ENCODE results near the gene PLPP7.

PLPP7 gene

GRCh38 chr9:131303381-131304321, 14.1 kb downstream of the PLPP7 start:
- DNase-seq (ENCODE audit: low read depth in 2 of 2), result no peak

GRCh38 chr9:131304676-131305355, 15.3 kb downstream of the PLPP7 start:
- DNase-seq (ENCODE audit: low read depth in 2 of 2), result no peak

- DNase-seq (ENCODE audit: low read depth in 2 of 2), result no peak
These were observed 17.0 kb downstream of the PLPP7 start for GRCh38 chr9:131306397-131307004.

- DNase-seq (ENCODE audit: low read depth in 2 of 2), result no peak
These were observed 18.5 kb downstream of the PLPP7 start for GRCh38 chr9:131307974-131308373.

- DNase-seq (ENCODE audit: low read depth in 2 of 2), result no peak
These were observed 18.9 kb downstream of the PLPP7 start for GRCh38 chr9:131308452-131308851.

DNA sequence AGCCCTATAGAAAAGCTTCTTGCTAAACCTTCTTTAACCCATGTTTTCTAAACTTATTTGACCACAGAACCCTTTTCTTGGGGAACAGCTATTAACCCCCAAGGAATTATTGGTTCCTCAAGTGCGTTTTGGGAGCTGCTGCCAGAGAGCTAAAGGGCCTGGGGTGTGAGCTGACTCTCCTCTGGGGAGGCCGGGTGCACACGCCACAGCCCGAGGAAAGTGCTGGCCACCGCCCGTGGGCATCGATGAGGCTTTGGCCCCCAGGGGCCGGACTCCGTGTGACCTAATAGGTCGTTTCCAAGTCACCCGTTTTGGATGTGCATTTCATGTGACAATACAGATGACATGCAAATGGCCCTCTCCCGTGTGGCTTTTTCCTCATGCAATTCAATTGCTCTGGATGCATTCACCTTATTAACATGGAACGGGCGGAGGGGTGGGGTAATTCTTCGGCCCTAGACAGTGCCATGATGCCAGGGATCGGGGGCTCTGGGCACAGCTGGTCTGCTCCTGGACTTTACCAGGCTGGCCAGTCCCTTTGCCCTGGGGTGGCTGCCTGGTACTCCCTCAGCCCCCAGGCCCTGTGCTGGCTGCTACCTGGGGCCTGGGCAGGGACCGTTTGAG, 19.5 kb downstream of the PLPP7 start:
- no peak for DNase-seq (ENCODE audit: low read depth in 2 of 2)

DNA sequence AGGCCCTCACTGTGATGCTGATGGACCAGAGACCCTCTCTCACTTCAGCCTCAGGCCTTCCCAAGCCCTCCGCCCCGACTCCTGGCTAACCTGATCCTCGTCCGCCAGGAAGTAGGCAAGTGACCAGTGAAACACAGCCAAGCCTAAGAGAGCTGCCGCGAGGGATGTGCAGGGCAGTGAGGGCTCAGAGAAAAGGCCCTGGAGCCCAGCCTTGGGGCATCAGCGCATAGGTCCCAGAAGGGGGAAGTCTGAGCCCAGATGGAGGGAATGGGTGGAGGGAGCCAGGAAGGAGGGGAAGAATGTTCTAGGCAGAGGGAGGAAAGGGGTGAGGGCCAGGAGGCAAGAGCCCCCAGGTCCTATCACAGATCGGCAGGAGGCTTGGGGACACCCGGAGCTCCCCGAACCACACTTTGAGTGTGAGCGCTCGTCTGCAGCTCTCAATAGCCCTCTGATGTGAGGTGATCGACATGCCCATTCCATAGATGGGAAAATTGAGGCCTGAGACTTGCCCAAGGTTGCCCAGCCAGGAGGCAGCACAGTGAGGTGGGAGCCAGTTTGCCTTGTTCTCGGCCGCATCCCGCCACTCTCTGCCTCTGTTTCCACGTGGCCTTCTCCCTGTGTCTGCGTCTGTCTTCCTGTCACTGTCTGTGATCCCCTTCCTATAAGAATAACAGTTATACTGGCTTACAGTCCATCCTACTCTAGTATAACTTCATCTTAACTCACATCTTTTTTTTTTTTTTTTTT, 20.2 kb downstream of the PLPP7 start:
- DNase-seq (ENCODE audit: low read depth in 2 of 2), result no peak

DNA sequence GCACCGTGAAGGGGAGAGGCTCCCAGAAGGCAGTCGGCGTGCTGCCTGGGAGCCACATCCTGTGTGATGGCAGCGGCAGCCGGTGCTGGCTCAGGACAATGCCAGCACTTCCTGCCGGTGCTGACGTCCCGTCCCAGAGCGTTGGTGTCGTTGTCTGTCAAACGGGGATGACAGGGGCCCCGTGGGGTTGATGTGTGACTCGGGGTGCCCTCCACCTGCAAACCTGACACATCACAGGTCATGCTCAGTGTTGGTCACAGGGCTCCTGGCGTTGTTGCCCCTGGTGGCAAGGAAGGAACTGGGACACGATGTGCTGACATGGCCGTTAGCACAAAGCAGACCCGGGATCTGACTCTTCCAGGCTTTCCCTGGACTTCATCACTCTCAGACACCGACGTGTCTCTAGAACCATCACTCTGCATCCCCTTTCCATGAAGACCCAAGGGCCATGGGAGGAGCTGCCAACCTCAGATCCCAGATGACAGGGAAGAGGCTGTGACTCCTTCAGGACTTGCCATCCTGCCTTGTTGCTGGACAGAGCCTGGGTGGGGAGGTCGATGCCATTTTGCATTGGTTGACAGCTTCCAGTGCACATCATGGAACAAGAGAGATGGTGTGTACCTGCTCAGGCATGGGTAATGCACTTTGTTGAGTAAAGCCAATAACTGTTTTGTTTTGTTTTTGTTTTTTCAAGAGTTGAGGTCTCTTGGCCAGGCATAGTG, 21.5 kb downstream of the PLPP7 start:
- DNase-seq (ENCODE audit: low read depth in 2 of 2), result peak; percentile 6 to 24

DNA sequence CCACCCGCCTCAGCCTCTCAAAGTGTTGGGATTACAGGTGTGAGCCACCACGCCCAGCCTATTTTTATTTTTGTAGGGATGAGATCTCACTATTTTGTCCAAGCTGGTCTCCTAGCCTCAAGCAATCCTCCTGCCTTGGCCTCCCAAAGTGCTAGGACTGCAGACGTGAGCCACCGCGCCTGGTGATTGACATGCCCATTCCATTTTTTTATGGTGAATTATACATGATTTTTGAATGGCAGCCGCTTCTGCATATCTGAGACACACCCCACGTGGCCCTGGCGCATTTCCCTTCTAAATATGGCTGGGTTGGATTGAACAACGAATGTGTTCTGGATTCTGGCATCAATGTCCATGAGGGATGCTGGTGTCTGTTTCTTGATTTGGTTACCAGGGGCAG, 22.7 kb downstream of the PLPP7 start:
- no peak for DNase-seq (ENCODE audit: low read depth in 2 of 2)

- DNase-seq (ENCODE audit: low read depth in 2 of 2), result no peak
These were observed 23.6 kb downstream of the PLPP7 start for GRCh38 chr9:131312822-131313770.

GRCh38 chr9:131318231-131319085, 28.9 kb downstream of the PLPP7 start:
- DNase-seq (ENCODE audit: low read depth in 2 of 2), result no peak

DNA sequence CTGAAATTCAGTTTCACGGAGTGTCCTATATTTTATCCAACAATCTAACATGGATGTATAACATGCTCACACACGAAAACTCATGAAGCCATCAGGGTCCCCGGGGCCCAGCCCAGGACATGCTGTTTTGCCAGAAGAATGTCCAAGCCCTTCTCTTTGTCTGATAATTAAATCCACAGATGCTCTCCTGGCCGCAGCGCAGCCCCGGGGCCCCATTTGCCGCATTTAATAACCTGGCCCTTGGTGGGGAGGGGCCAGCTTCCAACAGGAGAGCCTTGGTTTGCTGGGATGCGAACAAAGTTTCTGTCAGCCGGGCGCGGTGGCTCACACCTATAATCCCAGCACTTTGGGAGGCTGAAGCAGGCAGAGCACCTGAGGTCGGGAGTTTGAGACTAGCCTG, 30.0 kb downstream of the PLPP7 start:
- no peak for DNase-seq (ENCODE audit: low read depth in 2 of 2)

DNA sequence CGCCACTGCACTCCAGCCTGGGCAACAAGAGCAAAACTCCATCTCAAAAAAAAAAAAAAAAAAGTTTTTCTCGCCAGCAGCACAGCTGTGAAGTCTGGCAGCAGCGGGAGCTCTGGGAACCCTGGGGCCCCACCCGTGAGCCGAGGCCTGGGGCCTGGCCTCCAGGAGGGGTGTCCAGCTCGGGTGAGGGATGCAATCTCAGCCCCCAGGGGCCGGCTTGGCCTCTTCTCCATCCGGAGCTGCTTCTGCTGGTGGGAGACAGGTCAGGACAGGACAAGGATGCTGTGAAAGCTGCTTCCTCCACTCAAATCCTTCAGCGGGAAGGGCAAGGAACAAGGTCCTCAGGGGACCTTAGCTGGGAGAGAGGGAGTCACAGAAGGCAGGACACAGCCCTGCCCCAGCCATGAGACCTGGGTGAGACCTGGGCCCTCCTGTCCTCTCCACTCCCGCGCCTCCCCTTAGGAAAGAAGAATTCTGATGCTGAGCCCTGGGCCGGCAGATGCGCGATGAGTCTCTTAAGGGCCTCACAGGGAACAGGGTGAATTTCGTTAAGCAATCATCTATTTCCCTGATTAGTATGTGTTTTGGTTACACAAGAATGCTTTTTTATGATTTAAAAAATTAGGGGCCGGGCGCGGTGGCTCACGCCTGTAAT, 30.6 kb downstream of the PLPP7 start:
- DNase-seq (ENCODE audit: low read depth in 2 of 2), result no peak

- DNase-seq (ENCODE audit: low read depth in 2 of 2), result no peak
These were observed 34.1 kb downstream of the PLPP7 start for GRCh38 chr9:131323629-131324028.

- DNase-seq (ENCODE audit: low read depth in 2 of 2), result no peak
These were observed 35.5 kb downstream of the PLPP7 start for GRCh38 chr9:131324736-131325679.

DNA sequence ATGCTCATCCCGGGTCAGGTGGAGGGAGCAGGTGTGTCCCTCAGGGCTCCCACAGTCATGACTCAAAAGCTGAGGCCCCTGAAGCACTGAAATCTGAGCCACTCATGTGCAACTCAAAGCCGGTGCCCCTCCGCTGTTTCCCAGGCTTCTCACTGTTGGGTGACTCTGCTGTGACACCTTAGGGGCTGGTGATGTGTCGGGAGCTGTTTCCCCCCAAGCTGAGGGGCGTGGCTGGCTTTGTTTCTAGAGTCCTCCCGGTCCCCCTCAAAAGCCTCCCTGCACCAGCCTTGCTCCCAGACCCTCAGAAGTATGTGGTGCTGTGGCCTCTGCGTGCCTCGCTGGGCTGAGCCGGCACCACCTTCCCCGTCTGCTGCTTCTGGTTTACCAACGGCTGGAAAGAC, 39.7 kb downstream of the PLPP7 start:
- no peak for DNase-seq (ENCODE audit: low read depth in 2 of 2)

All from stimulated activated CD8-positive, alpha-beta memory T cell treated with anti-CD3 and anti-CD28 coated beads, Interleukin-2, amount 100 ng/mL, for 1 hour (primary cell).